ENCODE data around the gene RNASEH2A. TPM values are rescaled to one million over a fixed set of nuclear protein-coding genes. Genes with fewer than 3 reads are reported as not detected.
A peak's percentile ranks its signal among the peaks of the same experiment; 100 is the strongest.

RNASEH2A gene
- total RNA-seq, 1 experiment from 2014 or later: 79.5 TPM

DNA sequence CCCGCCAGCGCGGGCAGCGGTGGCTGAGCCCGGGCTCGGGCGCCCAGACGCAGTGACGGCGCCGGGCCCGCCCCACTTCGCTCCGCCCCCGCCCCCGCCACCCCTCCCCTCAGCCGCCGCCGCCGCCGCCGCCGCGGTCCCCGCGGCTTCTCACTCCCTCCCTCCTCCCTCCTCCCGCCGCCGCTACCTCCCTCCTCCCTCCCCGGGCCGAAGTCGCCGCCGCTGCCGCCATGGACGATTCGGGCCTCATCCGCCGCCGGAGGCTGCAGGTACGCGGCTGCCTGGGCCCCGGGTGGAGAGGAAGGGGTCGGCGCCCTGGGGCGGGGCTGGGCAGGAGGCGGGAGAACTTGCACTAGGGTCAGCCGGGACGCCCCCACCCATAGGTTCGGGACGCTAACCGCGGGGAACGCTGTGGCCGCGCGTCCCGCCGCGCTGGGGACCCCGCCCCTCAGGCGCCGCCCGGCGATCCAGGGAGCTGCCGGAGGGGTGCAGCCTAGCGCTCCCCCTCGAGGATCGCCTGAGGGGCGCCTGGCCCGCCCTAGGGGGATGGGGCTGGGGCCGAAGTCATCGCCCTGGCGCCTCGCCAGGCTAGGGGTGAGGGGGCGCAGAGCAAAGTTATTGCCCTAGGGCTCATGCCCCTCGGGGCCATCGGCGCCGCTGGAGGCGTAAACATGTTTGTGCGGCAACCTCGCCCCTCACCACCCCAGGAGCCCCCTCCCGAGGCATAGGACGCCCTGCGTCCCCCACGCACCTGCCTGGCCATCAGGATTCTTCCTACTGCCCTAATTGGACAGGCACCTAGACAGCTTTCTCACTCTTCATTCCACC lies 27.6 kb downstream of the RNASEH2A start:
- Histone ChIP-seq H4K5ac (ENCODE audit: insufficient read length, low read depth, low read length) (no peak overlapping the region), H4K91ac (ENCODE audit: insufficient read length, low read depth, low read length) (no peak overlapping the region), H2BK120ac (ENCODE audit: low read depth, low read length, poor library complexity, severe bottlenecking) (no peak overlapping the region), H3K79me2 (ENCODE audit: insufficient read depth, low read length) (no peaks in the 10 kb centered on the region), H3K23me2 (ENCODE audit: insufficient read length, low read depth, low read length, poor library complexity, severe bottlenecking) (peaks cover 10% of the 10 kb centered on the region), H3K56ac (ENCODE audit: insufficient read length, low read depth, low read length) (no peak overlapping the region), H3K9ac (ENCODE audit: extremely low read depth, insufficient read length, low read length) (no peak overlapping the region), H3K23ac (ENCODE audit: insufficient read length, low read depth, low read length) (no peak overlapping the region), H3K14ac (ENCODE audit: insufficient read depth, low read length) (no peak overlapping the region; the same call in 1 of the 2 replicates), H3T11ph (ENCODE audit: low read length) (no peak overlapping the region), H3K4me1 (ENCODE audit: insufficient read depth, low read length) (no peaks in the 10 kb centered on the region; the same call in 1 of the 2 replicates), H3K4ac (ENCODE audit: low read depth, low read length) (no peak overlapping the region), H4K8ac (replicated peaks; ENCODE audit: insufficient read length, low read depth, low read length) (no peak overlapping the region), H3K27ac (ENCODE audit: insufficient read length, low read depth, low read length) (no peak overlapping the region), H2BK5ac (ENCODE audit: insufficient read length, low read length) (no peak overlapping the region), H4K20me1 (ENCODE audit: control insufficient read depth, insufficient read depth, insufficient read length) (no peaks in the 10 kb centered on the region), H3K79me1 (ENCODE audit: insufficient read depth, low read depth, low read length, poor library complexity, severe bottlenecking) (no peaks in the 10 kb centered on the region), H2AK5ac (ENCODE audit: insufficient read length, low read length) (no peak overlapping the region), H3K18ac (ENCODE audit: insufficient read length, low read depth, low read length) (no peak overlapping the region), H2AFZ (ENCODE audit: low read length) (no peak overlapping the region), H3K4me2 (ENCODE audit: insufficient read depth, insufficient read length, low read length) (peak overlapping the region; percentile 76), H2BK12ac (ENCODE audit: insufficient read length, low read depth, low read length) (no peak overlapping the region), H2BK15ac (ENCODE audit: low read depth, low read length) (no peak overlapping the region), H3K9me3 (ENCODE audit: control insufficient read depth, low read depth, low read length) (no peaks in the 10 kb centered on the region), H3K27me3 (ENCODE audit: insufficient read depth, low read length) (peaks cover 3% of the 10 kb centered on the region; the same call in 1 of the 2 replicates), H2BK20ac (ENCODE audit: low read depth, low read length, poor library complexity, severe bottlenecking) (no peak overlapping the region)
- TF ChIP-seq, protein P1, sequence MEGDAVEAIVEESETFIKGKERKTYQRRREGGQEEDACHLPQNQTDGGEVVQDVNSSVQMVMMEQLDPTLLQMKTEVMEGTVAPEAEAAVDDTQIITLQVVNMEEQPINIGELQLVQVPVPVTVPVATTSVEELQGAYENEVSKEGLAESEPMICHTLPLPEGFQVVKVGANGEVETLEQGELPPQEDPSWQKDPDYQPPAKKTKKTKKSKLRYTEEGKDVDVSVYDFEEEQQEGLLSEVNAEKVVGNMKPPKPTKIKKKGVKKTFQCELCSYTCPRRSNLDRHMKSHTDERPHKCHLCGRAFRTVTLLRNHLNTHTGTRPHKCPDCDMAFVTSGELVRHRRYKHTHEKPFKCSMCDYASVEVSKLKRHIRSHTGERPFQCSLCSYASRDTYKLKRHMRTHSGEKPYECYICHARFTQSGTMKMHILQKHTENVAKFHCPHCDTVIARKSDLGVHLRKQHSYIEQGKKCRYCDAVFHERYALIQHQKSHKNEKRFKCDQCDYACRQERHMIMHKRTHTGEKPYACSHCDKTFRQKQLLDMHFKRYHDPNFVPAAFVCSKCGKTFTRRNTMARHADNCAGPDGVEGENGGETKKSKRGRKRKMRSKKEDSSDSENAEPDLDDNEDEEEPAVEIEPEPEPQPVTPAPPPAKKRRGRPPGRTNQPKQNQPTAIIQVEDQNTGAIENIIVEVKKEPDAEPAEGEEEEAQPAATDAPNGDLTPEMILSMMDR (conservative IDR thresholded peaks at IDR 0.05): no peak; the same call in 2 of the 3 replicates
- Mint-ChIP-seq H3K27me3 (ENCODE audit: low read depth) (peaks cover 43% of the 10 kb centered on the region), H3K4me1 (peaks cover 26 to 34% of the 10 kb centered on the region in 2 experiments), H3K9me3 (no peaks in the 10 kb centered on the region; a peak in 1 of 5 replicates), H3K4me3 (peak overlapping the region; percentile 68 to 90), H3K27ac (no peak overlapping the region), H3K36me3 (ENCODE audit: insufficient read depth in 1 of 3, low read depth in 3 of 3) (no peaks in the 10 kb centered on the region; a peak in 1 of 7 replicates)
- peak; percentile 70 for DNase-seq
- no CpG with 5 or more reads among the region's 87 CpGs for WGBS (ENCODE audit: extremely low coverage, insufficient read length, low lambda C conversion rate)
